Cerebellar nuclear complex (tissue), 1 donor: Measurements from ENCODE around the gene MAST2.

Experiments used
- DNase-seq, 2 experiments: peaks; one replicate each; lab custom pipeline; 2025; lab: John Stamatoyannopoulos, UW

Gene MAST2

GRCh38 chr1:45982359-45982758, 178.9 kb downstream of the MAST2 start:
- DNase-seq = no peak

GRCh38 chr1:45983967-45984366, 180.6 kb downstream of the MAST2 start:
- no peak for DNase-seq

DNA sequence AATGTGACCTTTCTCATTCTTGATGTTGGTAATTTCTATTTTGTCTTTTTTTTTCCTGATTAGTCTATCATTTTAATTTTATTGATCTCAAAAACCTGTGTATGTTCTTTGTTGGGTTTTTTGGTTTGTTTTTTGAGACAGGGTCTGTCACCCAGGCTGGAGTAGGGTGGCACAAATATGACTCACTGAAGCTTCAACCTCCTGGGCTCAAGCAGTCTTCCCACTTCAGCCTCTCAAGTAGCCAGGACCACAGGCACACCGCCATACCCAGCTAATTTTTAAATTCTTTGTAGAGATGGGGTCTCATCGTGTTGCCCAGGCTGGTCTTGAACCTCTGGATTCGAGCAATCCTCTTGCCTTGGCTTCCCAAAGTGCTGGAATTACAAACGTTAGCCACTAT, 183.8 kb downstream of the MAST2 start:
- DNase-seq = no peak

DNA sequence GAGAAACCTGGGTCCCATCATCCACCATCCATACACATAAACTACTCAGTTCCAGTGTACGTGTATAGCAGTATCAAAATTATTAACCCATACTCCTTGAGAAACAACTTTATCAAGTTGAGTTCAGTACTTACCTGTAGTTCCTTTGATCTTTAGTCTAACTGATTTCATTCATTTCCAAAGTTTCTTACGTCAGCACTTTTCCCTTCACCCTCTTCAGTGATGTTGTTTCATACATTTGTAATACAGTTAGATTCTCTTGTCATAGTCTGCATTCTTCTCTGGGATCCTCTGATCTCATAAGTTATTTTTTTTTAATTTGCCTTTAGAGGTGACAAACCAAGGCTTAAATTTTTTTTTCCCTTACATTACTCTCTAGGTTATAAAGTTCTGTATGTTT, 185.8 kb downstream of the MAST2 start:
- DNase-seq = no peak

DNA sequence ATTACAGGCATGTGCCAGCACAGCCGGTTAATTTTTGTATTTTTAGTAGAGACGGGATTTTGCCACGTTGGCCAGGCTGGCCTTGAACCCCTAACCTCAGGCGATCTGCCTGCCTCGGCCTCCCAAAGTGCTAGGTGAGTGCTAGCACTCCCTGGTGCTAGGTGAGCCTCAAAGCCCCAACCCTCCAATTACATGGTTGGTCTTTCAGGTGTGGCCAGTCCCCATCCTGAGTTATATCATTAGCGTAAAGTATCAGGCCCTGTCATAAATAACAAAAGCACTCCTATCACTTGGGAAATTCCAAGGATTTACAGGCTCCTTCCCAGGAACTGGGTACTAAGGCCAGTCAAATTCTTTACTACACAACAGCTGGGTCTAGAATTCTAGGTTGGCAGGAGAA, 191.0 kb downstream of the MAST2 start:
- DNase-seq = no peak

- DNase-seq = no peak
Observed at GRCh38 chr1:45995298-45995697, 191.9 kb downstream of the MAST2 start.

DNA sequence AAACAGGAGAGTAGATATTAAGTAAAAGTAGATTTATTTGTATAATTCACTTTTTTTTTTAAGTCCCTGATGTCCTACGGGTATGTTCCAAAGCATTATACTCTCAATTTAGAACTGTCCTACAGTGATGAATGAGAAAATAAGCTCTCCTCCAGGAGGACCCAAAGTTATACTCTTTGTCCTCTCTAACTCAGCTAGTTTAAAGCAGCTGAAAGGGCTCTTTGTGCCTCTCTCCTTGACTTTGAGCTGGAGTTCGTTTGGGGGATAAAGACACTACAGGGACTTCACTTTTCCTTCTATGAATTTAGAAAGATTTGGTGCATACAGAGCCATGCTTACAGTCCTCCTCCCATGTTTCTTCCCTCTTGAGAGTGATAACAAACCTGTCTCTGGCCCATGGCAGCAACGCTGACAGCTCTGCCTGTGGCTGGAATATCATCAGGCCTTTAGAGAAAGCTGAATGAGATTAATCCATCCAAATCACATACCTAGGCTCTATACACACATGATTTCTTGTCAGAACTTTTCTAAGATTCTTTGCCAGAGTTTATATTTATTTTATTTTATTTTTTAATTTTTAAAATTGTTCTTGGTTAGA, 194.7 kb downstream of the MAST2 start:
- no peak for DNase-seq

DNA sequence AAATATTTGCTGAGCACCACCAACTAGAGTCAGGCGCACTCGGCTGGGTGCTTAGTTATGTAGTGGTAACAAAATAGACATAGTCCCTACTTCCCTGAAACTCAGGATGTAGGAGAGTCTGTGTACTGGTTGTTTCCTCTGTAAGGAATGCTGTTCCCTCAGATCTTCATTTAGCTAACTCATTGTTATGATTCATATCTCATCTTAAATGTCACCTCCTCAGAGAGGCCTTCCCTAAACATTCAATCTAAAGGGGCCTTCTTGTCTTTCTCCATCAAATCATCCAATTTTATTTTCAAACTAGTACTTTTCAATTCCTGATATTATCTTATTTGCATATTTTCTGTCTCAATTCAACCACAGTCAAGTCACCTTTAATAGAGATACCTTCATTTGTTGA, 196.1 kb downstream of the MAST2 start:
- no peak for DNase-seq

- no peak for DNase-seq
Observed at GRCh38 chr1:46001081-46001785, 197.8 kb downstream of the MAST2 start.

GRCh38 chr1:46002551-46003150, 199.2 kb downstream of the MAST2 start:
- no peak for DNase-seq

DNA sequence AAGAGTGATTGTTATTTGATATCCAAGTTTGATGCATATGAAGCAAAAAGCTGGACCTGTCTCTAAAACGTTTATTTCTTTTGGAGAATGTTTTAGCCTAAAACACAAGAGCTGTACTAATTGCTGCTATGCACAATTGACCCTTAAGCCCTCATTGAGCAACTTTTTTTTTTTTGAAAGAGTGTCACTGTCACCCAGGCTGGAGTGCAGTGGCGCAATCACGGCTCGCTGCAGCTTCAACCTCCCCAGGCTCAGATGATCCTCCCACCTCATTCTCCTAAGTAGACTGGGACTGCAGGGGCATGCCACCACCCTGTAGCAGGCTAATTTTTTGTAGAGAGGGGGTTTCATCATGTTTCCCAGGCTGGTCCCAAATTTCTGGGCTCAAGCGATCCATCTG, 199.9 kb downstream of the MAST2 start:
- no peak for DNase-seq

- no peak for DNase-seq
Observed at GRCh38 chr1:46004492-46004891, 201.1 kb downstream of the MAST2 start.

- no peak for DNase-seq
Observed at GRCh38 chr1:46005594-46005993, 202.2 kb downstream of the MAST2 start.

DNA sequence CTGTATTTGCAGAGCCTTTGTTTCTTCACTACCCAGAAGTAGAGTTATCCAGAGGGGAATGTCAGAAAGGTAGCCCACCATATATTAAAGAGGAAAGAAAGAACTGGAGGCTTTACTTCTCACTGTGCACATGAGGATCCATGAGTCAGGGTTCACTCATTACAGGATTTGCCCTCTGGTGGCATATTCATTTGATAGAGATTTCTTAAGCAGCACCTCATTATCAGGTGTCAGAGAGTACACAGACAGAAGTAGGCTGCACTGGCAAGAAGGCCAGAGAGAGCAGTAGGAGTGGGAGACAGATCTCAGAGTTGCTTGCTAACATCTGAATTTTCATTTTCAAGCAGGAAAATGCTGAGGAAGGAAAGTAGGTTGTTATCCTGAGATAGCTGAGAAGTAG, 205.2 kb downstream of the MAST2 start:
- no peak for DNase-seq

- no peak for DNase-seq
Observed at GRCh38 chr1:46010611-46011010, 207.2 kb downstream of the MAST2 start.

DNA sequence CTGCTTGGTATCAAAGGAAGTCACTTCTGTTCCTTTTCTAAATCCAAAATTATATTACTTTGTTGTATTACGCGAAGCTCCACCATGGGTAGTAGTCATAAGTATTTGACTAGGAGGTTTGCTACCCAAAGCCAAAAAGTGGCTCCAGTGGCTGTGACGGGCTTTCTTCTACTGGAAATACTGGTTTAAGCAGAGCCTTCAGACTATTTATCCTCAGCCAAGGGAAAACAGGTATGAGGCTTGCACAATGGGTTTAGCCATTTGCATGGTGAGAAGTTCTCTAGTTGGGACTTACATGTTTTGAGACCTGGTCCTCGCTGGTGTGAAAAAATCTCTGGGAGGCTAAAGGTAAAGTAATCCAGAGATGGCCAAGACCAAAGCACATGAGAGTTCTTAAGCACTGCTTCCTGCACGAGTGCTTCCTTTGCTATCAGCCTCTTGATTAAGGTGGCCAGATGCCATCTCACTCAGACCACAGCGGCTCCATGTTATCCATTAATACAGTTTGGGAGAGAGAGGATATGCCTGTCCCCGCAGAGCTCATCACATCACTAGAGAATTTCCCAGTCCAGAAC, 207.8 kb downstream of the MAST2 start:
- DNase-seq = no peak

DNA sequence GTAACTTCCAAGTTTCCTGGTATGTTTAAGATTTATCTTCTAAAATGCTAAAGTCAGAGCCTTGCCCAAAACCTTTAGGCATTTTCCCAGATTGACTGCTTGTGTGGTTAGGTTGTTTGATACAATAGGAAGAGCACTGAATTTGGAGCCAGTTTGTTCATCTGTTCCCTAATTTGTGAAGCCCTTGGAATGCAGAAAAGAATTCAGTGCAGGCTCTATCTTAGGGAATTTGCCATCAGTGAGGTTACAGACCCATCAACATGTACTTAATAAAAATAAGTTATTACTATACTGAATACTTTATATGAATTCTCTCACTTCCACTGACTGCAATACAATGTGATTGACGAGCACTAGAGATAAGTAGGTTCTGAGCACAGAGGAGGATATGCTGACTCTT, 208.8 kb downstream of the MAST2 start:
- DNase-seq = no peak

- DNase-seq = no peak
Observed at GRCh38 chr1:46013581-46013980, 210.2 kb downstream of the MAST2 start.

- no peak for DNase-seq
Observed at GRCh38 chr1:46017876-46018503, 214.6 kb downstream of the MAST2 start.

- no peak for DNase-seq
Observed at GRCh38 chr1:46019348-46019747, 215.9 kb downstream of the MAST2 start.

GRCh38 chr1:46020010-46020409, 216.6 kb downstream of the MAST2 start:
- DNase-seq = no peak

DNA sequence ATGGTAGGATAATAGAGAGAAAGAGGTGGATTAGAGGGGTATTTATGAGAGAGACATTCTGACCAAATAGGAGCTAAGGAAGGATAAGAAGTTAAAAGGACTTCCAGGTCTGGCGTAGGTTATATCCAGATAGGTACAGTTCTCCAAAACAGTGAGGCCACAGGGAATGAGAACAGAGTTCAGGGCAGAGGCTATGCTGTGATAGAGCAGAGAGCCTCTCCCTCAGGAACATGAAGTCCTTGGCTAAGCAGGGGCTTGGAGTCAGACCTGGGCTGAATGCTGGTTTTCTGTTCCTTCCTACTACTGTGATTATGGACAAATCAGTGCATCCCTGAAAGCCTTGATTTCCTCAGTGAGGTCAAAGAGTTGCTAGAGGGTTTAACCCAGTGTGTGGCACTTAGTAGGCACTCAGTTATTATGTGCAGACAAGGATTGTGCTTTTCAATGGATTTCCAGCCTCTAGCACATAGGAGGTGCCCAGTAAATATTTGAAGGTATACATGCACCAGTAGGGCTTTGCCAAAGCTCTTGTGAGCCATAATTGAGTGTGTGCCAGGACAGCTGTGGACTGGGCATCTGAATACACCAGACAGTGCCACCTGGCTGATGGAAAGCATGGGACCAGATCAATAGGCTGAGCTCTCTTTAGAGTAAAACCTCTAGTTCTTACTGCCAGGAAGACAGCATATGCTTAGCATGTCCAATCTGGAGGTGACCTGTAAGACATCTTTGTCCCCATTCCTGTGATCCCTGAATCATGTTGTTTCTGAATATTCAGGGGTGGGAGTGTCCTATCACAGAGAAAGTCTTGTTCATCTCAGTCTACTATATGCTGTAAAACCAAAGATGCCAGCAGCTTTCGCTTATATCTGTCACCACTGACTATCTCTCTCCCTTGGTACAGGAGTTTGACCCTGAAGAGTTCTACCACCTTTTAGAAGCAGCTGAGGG, 217.9 kb downstream of the MAST2 start:
- no peak for DNase-seq
